GM21423 (cell line): ENCODE data around the gene GPD1.
"Not testable (repeated sequence)": the region's sequence is repeated elsewhere in the genome, so short reads cannot be mapped to it uniquely, and the experiment has no call there.

Experiments
- ATAC-seq: cut with Tn5 transposase; IDR thresholded peaks from one replicate; pipeline ENCODE4 v1.9.1; 2021; ENCODE audit warnings: mild to moderate bottlenecking, moderate library complexity; ENCODE audit not compliant: unreplicated experiment

The GPD1 gene

GRCh38 chr12:50073206-50073605 lies 30.6 kb upstream of the GPD1 start:
- no peak for ATAC-seq

DNA sequence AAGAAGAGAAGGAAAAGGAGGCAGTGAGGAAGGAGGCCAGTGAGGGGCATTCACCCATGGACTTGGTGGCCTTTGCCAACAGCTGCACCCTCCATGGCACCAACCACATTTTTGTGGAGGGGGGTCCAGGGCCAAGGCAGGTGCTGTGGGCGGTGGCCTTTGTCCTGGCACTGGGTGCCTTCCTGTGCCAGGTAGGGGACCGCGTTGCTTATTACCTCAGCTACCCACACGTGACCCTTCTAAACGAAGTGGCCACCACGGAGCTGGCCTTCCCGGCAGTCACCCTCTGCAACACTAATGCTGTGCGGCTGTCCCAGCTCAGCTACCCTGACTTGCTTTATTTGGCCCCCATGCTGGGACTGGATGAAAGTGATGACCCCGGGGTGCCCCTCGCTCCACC lies 30.1 kb upstream of the GPD1 start:
- no peak for ATAC-seq

- peak; percentile 59 for ATAC-seq
Measured at GRCh38 chr12:50074936-50075807, 28.6 kb upstream of the GPD1 start.

- no peak for ATAC-seq
Measured at GRCh38 chr12:50075808-50076170, 28.0 kb upstream of the GPD1 start.

DNA sequence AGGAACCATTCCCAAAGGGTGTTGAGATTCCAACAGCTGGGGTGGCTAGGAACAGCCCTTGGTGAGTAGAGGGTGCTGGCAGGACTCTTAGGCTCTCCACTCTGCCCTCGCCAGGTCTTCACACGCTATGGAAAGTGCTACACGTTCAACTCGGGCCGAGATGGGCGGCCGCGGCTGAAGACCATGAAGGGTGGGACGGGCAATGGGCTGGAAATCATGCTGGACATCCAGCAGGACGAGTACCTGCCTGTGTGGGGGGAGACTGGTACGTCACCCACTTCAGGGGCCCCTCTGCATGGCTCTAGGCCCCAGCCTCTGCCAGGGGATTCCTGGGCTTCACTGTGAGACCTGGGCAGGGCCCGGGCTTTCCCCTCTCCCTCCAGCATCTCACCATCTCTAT lies 26.7 kb upstream of the GPD1 start:
- ATAC-seq, result no peak

DNA sequence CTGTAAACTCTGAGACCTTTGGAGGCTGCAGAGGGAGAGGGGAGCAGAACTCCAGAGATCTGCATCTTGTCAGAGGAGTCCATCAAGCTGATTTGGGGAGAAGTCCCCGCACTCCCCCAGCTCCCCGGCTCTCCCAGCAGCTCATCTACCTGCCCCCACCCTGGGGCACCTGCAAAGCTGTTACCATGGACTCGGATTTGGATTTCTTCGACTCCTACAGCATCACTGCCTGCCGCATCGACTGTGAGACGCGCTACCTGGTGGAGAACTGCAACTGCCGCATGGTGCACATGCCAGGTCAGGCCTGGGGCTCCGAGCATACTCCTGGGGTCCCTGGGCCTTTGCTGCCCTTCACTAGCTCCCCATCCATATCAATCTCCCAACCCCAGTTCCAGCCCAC lies 25.5 kb upstream of the GPD1 start:
- ATAC-seq, result no peak

DNA sequence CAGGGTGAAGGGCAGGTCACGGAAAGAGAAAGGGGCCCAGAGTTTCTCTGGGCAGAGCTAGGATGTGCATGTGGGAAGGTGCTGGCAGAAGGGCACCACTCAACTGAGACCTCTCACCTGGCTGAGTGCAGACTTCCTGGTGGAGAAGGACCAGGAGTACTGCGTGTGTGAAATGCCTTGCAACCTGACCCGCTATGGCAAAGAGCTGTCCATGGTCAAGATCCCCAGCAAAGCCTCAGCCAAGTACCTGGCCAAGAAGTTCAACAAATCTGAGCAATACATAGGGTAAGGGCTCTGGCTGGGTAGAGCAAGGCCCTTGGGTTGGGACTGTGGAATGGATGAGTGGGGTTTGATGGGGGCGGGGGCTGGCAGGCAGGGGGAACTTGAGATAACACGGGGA lies 24.0 kb upstream of the GPD1 start:
- ATAC-seq, result no peak

DNA sequence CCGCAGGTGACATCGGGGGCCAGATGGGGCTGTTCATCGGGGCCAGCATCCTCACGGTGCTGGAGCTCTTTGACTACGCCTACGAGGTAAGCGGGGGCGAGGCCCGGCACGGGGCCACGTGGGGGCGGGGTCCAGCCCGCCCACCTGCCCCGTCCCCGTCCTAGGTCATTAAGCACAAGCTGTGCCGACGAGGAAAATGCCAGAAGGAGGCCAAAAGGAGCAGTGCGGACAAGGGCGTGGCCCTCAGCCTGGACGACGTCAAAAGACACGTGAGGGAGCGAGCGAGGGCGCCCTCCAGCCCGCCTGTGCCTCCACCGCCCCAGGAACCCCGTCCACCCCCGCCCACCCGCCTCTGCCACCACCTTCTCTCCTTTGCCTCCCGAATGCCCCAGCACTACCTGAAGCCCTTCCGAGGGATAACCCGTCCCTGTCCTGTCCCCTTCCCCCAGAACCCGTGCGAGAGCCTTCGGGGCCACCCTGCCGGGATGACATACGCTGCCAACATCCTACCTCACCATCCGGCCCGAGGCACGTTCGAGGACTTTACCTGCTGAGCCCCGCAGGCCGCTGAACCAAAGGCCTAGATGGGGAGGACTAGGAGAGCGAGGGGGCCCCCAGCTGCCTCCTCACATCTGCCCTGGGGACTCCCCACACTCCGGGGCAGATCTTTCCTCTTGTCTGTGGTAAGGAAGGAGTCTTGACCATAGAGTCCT lies 22.6 kb upstream of the GPD1 start:
- no peak for ATAC-seq

DNA sequence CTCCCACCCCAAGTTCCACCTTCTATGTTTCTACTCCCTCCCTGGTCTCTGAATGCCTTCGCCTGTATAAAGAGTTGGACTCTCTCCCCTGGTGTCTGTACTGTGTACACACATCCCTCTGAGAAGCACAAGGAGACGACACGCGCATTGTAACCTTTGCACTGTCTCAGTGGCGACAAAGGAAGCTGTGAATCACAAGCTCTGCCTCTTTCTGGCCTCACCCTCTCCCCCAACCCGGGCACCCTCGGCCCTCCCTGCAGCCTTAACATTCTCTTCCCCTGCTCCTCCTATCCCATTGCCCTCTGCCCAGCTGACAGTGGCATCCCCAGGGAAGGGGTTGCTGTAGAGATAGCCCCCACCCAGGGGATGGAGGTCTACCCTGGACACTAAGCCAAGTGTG lies 21.2 kb upstream of the GPD1 start:
- ATAC-seq, result no peak

DNA sequence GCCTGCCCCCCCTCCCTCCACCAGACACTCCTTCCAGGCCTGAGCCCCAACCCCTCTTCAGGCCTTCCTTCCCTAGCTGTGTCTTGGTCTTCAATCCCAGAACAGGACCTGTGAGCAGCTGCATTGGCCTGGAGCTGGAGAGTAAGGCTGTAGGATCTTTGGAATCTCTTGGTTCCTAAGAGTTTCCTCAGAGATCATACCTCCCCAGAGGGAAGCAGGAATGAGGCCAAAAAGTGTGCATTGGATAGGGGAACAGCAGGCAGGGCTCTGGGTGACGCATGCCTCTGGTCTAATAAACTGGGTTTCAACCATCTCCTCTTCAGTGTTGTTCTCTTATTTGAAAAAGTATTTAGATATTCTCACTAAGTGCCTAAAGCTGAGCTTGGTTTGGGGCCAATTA lies 20.5 kb upstream of the GPD1 start:
- no peak for ATAC-seq

- not testable (repeated sequence) for ATAC-seq
Measured at GRCh38 chr12:50084409-50084774, 19.4 kb upstream of the GPD1 start.

DNA sequence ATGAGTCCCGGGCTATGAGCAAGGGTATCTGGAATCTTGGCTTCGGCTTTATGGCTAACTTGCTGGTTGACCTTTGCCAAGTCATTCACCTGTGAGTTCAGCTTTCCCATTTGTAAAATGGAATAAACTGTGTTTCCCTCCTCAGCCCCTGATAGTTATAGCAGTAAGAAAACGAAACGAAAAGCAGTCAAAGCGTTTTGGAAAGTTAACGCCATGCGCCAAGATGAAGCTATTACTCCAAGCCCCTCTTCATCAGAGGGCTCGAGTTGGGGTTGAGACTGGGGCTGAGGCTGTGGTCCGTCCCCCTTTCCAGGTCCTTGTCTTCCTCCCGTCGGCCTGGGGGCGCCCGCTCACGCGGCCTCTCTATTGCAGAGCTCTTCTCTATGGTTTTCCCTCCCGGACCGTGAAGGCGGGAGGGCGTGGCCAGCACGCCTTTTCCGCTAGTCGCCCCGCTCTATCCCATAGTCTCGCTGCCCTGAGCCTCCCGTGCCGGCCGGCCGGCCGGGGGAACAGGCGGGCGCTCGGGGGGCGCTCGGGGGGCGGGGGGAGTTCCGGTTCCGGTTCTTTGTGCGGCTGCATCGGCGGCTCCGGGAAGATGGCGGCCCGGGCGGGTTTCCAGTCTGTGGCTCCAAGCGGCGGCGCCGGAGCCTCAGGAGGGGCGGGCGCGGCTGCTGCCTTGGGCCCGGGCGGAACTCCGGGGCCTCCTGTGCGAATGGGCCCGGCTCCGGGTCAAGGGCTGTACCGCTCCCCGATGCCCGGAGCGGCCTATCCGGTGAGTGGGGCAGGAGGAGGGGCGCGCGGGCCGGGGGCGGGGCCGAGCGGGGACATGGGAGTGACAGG lies 18.8 kb upstream of the GPD1 start, which contains the start of gene SMARCD1:
Gene SMARCD1 (plus strand): TSS at position 568 of the 840 bp plus-strand sequence. CDS start 28 bp downstream, at position 596.
- ATAC-seq, result peak; percentile 81

- peak; percentile 17 for ATAC-seq
Measured at GRCh38 chr12:50085615-50086072, 18.2 kb upstream of the GPD1 start.

GRCh38 chr12:50086148-50086547 lies 17.7 kb upstream of the GPD1 start:
- no peak for ATAC-seq

DNA sequence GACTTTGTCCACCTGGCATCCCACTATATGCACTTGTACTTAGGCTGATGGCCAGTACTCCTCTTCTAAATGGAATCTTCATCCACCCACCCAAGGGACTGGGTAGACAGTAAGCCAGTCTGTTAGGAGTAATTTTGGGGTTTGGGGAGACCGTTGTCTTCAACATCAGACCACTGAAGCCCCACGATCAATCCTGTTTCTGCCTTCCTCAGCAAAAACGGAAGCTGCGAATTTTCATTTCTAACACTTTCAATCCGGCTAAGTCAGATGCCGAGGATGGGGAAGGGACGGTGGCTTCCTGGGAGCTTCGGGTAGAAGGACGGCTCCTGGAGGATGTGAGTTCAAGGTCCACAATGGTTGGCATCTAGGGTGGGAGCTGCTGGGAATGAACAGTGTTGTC lies 16.7 kb upstream of the GPD1 start:
- no peak for ATAC-seq

DNA sequence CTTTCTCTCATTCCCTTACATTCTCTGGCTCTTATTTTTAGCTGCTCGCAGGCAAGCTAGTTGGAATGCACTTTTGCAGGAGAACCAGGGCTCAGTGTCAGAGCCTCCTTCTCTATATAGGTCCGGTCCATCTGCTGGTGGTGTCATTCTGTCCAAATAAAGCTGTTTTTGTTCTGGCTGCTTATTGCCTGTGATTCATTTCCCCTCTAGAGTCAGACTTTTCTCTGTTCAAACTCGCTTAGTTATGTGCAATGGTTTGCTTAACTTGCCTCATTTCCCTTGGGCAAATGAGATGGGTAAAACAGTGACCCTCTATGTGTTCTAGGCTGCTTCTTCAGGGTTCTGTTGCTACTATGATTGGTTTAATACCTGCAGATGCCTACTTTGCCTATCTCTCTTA lies 15.8 kb upstream of the GPD1 start:
- ATAC-seq, result no peak

- no peak for ATAC-seq
Measured at GRCh38 chr12:50088577-50089335, 15.1 kb upstream of the GPD1 start.

GRCh38 chr12:50089730-50090129 lies 14.1 kb upstream of the GPD1 start:
- ATAC-seq, result no peak

DNA sequence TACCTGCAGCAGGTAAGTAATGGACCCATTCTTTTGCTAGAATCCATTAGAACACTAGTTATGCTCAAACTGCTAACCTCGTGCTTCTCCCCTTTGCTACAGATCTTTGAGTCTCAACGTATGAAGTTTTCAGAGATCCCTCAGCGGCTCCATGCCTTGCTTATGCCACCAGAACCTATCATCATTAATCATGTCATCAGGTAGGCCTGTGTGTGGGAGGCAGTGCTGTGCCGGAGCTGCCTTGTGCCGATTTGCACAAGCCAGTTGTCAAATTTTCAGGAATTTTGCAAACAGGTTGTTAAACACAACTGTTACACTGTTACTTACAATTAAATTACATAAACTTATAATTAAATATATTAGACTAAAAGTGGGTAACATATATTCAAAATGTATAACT lies 13.4 kb upstream of the GPD1 start:
- no peak for ATAC-seq

GRCh38 chr12:50097952-50098351 lies 5.9 kb upstream of the GPD1 start:
- no peak for ATAC-seq
